Skeletal muscle cell (primary cell): Measurements from ENCODE around the gene COMMD10.
A peak's percentile ranks its signal among the peaks of the same experiment; 100 is the strongest.
"Not testable (repeated sequence)": the region's sequence is repeated elsewhere in the genome, so short reads cannot be mapped to it uniquely, and the experiment has no call there.

Source experiments
- DNase-seq: peaks from one replicate; pipeline ENCODE4 v3.0.0-alpha.2; 2010; ENCODE audit warnings: low read depth
- H3K4me3 ChIP-seq: 2 replicates; pipeline ENCODE4 v1.5.1; 2011; ENCODE audit warnings: low read depth, mild to moderate bottlenecking, control low read depth, low read length, moderate library complexity

COMMD10 gene

GRCh38 chr5:116084871-116085715 is at the start of gene COMMD10:
TSS of gene COMMD10 (plus strand) at chr5:116085025.
- DNase-seq = peak; percentile 56
- H3K4me3 ChIP-seq = peak within 1 kb of the TSS; percentile 78

DNA sequence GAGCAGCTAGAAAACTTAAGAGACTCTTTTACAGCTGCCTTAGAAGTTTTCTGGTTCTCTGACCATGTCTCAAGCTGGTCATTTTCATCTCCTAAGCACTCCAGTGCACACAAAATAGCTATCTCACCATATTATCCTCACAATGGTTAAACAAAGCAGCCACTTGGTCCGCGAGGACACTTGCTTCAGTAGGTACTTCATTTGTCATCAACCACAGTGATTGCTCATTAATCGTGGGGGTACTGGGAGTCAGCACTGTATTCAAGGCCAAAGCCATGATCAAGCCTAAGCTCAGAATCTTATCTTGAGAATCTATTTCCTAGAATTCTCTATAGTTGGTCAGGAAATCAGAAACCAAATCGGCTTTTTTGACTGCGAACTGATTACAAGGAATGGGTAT is 49.7 kb upstream of the COMMD10 start:
- DNase-seq = no peak

DNA sequence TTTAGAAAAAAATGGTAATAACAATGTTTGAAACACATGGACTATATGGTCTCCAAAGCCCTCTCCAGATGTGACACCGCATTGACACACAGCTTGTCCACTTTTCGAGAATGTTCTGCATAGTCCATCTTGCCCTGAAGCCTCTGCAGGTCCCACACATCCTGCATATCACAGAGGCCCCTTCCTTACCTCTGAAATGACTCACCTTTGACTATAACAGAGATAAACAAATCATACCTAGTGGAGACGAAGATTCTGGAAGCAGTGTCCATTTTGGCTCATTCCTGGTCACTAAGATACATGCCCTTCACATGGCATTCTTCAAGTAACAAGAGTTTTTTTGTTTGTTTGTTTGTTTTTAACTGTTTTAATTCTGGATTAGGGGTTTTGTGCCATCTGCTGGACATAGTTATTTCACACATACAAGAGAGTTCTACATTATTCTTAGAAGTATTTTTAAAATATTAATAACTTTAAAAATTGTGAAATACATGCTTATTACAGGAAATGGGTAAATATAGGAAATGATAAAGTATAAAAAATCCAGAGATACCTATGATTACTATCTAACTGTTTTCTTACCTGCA is 47.5 kb upstream of the COMMD10 start:
- no peak overlapping the region for H3K4me3 ChIP-seq
- DNase-seq = no peak

More for the DNA sequence above, 49.7 kb upstream of the COMMD10 start:
- H3K4me3 ChIP-seq = no peak overlapping the region

DNA sequence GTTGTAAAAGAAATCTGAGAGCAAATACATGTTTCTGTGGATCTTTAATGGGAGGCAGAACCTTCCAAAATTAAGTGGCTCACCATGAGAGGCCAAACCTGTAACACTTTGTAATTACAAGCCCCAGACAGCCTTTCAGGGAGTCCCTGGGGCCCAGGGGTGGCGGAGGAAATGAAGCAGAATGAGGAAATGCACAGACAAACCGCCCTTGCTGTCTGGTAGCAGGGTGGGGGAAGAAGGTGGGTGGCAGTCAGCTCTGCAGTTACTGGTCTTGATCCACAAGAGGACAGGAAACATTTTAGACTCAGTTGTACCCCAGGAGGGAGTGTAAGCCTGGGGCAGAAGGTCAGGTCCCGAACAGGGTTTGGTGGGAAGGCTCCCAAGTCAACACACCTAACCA is 46.0 kb upstream of the COMMD10 start:
- H3K4me3 ChIP-seq = no peak overlapping the region
- DNase-seq = no peak

DNA sequence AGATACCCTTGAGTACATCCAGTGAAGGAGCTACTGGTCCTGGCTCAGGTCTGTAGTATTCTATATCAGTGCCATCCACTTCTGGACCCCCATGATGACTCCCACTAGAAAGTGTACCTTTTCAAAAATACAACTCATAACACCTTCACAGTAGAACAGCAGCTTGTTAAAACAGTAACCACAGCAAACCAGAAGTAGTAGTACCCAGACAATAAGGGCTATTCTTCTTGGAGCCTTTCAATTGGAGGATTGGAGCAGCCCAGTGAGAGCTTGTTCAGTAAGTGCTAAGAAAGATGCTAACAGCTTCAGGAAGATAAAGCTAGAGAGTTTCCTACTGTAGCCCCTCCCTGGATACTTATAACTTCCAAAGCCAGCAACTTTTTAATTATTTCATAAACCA is 42.5 kb upstream of the COMMD10 start:
- DNase-seq = no peak
- no peak overlapping the region for H3K4me3 ChIP-seq

GRCh38 chr5:116044073-116044472 is 40.8 kb upstream of the COMMD10 start:
- no peak overlapping the region for H3K4me3 ChIP-seq
- DNase-seq = no peak

- no peak overlapping the region for H3K4me3 ChIP-seq
Observed at GRCh38 chr5:116045821-116046220, 39.0 kb upstream of the COMMD10 start.

GRCh38 chr5:116046261-116046660 is 38.6 kb upstream of the COMMD10 start:
- no peak for DNase-seq
- no peak overlapping the region for H3K4me3 ChIP-seq

More at GRCh38 chr5:116045821-116046220, 39.0 kb upstream of the COMMD10 start:
- DNase-seq = peak; percentile 12

DNA sequence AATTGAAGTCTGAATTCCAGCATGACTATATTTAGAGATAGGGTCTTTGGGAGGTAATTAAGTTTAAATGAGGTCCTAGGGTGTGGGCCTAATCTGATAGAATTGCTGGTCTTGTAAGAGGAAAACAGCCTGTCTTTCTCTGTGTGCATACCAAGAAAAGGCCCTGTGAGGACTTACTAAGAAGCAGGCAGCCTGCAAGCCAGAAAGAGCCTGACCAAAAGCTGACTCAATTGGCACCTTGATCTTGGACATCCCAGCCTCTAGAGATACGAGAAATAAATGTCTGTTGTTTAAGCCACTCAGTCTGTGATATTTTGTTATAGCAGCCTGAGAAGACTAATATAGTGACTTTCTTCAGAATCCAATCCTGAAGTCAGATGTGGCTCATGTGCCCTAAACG is 38.0 kb upstream of the COMMD10 start:
- DNase-seq = no peak
- H3K4me3 ChIP-seq = no peak overlapping the region

GRCh38 chr5:116058346-116058936 is 26.4 kb upstream of the COMMD10 start:
- H3K4me3 ChIP-seq = no peak overlapping the region
- no peak for DNase-seq

DNA sequence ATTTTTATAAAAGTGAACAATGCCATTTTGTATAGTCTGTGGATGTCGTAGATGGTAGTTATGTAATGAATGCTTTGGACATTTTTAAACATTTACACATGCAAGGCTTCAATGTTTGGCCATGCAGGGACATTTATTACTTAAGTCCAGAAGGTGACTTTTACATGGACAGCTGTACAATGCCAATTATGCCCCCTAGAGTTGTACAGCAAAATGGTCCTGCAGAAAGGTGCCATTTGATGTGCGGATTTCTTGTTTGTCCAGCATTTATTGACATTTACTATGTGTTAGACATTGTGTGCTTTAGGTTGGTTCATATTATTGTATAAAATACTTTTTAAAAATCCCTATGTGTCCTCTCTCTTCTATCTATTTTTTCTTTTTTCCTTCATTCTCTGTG is 22.5 kb upstream of the COMMD10 start:
- no peak for DNase-seq
- no peak overlapping the region for H3K4me3 ChIP-seq

- DNase-seq = no peak
- H3K4me3 ChIP-seq = no peak overlapping the region
Observed at GRCh38 chr5:116063950-116064349, 20.9 kb upstream of the COMMD10 start.

DNA sequence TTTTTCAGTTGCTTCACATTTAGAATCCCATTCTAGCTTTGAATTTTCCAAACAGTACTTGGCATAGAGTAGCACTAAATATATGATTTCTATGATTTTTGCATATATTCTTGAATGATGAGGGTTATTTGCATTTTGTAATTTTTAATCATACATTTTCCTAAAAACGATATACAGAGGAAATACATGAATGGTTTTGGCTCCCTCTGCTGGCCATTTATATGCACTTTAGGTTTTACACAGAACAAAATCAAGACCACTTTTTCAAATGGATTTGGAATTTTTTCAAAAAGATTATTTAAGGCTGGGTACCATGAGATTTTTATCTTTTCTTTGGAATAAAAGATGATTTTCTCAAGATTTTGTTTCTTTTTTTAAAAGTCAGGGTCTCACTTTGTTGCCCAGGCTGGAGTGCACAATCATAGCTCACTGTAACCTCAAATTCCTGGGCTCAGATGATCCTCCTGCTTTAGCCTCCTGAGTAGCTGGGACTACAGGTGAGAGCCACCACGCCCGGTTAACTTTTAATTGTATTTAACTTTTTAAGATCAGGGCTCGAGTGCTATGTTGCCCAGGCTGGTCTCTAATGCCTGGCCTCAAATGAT is 16.7 kb upstream of the COMMD10 start:
- no peak for DNase-seq
- H3K4me3 ChIP-seq = no peak overlapping the region

- H3K4me3 ChIP-seq = no peak overlapping the region
- no peak for DNase-seq
Observed at GRCh38 chr5:116071211-116071610, 13.6 kb upstream of the COMMD10 start.

GRCh38 chr5:116075191-116075831 is 9.5 kb upstream of the COMMD10 start:
- no peak for DNase-seq
- H3K4me3 ChIP-seq = no peak overlapping the region

- DNase-seq = no peak
- H3K4me3 ChIP-seq = no peak overlapping the region
Observed at GRCh38 chr5:116076496-116076895, 8.3 kb upstream of the COMMD10 start.

DNA sequence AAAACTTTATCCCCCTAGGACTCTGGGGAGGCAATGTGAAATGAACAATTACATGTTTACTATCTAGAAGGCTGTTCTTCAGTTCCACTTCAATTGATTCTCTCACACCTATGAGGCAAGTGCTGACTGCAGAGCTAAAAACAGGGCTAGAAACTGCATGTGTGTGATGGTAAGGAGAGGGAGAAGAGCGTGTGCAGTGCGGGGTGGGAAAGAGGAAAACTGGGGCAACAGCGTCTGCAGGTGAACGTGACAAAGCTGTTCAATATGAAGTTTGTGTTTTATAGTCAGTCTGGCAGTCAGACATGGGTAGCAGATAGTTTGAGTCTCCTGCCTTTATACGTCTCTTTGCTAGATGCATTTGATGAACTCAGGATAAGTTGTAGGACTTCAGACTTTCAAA is 6.6 kb upstream of the COMMD10 start:
- H3K4me3 ChIP-seq = no peak overlapping the region
- no peak for DNase-seq

DNA sequence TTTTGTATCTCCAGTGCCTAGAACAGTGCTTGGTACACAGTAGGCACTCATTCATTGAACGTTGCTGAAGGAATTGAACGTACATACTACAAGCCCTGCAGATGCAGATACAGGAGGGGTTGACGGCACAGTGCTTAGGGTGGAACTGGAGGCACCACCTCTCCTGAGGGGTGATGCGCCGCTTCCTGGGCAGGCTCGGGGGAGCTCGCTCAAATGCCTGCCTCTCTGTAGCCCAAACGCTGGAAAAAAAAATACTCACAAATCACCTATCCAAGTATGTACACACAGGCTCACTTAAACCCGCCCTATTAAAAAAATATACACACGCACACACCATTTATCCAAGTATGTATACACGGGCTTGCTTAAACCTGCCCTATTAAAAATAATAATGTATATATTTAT is 536 bp upstream of the COMMD10 start:
- DNase-seq = no peak

DNA sequence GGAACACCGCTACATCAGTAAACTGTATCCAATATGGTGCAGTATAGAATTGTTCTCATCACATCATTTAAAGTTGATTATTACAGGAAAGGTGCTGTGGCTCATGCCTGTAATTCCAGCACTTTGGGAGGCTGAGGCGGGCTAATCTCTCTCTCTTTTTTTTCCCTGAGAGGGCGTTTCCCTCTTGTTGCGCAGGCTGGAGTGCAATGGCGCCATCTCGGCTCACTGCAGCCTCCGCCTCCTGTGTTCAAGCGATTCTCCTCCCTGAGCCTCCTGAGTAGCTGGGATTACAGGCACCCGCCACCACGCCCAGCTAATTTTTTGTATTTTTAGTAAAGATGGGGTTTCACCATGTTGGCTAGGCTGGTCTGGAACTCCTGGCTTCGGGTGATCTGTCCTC is 1.5 kb downstream of the COMMD10 start:
- DNase-seq, H3K4me3 ChIP-seq: not testable (repeated sequence)

More for the DNA sequence above, 536 bp upstream of the COMMD10 start:
- peak overlapping the region; percentile 78 for H3K4me3 ChIP-seq

- no peak for DNase-seq
- no peak overlapping the region for H3K4me3 ChIP-seq
Observed at GRCh38 chr5:116088062-116088461, 3.2 kb downstream of the COMMD10 start.
